HK-2 (cell line): ENCODE measurements around the gene DNAH3.
"Not testable (repeated sequence)": the region's sequence is repeated elsewhere in the genome, so short reads cannot be mapped to it uniquely, and the experiment has no call there.

Source experiments
- DNase-seq: peaks from one replicate; pipeline ENCODE4 v3.0.0-alpha.2; 2018; ENCODE audit not compliant: unreplicated experiment

The DNAH3 gene

GRCh38 chr16:21128991-21129390, 21.7 kb downstream of the DNAH3 start:
- DNase-seq = no peak

- no peak for DNase-seq
Measured at GRCh38 chr16:21126518-21126917, 24.1 kb downstream of the DNAH3 start.

DNA sequence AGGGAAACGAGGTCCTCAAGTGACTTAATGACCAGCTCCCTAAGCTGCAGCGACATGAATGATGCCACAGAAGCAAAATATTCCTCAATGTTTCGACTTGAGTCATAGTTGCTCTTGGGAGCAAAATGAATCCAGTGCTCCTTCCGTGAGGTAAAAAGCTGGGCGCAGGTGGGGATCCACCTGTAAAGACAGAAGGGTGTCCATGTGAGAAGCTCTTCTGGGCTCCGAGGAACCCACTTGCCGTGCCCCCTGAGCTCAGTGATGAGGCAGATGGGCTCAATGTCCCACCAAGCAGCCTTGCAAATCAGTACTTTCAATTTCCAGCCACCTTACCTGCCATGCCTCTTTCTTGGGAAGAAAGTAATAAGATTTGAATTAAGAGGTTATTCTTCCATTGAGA, 25.5 kb downstream of the DNAH3 start:
- DNase-seq = no peak

DNA sequence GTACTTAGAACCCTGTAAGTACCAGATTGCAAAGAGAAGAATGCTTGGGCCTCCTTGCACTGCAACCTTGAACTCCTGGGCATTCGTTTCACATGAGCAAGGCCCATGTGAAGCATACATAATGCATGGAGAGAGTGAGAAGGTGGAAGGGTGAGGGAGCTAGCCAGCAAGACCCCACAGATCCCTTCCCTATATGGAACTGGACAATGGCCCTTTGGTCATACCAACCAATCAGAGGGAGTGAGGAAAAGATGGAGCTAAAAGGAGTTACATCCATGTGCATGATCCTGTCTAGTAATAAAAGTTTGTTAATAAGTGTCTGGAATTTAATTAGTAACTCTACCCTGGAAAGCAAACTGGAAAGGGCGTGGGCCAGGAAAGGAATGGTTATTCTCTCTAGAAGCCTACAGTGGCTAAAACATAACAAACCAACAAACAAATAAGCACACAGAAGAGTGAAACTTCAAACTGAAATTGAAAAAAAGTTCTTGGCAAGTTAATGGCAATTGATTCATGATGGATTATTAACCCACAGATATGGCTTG, 29.6 kb downstream of the DNAH3 start:
- no peak for DNase-seq

- DNase-seq = no peak
Measured at GRCh38 chr16:21117567-21117966, 33.1 kb downstream of the DNAH3 start.

DNA sequence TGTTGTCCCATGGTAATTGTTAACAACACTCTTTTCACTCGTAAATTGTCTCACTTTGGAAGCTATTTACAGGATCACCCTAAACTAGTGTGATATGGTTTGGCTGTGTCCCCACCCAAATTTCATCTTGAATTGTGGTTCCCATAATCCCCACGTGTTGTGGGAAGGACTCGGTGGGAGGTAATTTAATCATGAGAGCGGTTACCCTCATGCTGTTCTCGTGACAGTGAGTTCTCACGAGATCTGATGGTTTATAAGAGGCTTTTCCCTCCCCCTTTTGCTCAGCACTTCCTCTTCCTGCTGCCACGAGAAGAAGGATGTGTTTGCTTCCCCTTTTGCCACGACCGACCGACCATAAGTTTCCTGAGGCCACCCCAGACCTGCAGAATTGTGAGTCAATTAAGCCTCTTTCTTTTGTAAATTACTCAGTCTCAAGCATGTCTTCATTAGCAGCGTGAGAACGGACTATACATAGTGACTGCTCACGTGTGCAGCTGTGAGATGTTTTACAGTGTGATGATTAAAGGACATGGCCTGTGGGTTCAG, 34.4 kb downstream of the DNAH3 start:
- no peak for DNase-seq

DNA sequence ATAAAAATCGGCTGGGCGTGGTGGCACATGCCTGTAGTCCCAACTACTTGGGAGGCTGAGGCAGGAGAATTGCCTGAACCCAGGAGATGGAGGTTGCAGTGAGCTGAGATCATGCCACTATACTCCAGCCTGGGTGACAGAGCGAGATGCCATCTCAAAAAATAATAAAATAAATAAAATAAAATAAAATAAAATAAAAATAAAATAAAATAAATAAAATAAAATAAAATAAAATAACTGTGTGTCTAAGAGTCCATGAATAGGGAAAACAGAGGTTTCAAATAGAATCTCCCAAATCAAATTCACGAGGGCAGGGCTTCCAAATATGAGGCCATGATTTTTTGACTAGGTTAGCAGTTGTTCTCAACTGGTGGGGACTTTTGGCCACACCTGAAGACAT, 35.1 kb downstream of the DNAH3 start:
- not testable (repeated sequence) for DNase-seq

DNA sequence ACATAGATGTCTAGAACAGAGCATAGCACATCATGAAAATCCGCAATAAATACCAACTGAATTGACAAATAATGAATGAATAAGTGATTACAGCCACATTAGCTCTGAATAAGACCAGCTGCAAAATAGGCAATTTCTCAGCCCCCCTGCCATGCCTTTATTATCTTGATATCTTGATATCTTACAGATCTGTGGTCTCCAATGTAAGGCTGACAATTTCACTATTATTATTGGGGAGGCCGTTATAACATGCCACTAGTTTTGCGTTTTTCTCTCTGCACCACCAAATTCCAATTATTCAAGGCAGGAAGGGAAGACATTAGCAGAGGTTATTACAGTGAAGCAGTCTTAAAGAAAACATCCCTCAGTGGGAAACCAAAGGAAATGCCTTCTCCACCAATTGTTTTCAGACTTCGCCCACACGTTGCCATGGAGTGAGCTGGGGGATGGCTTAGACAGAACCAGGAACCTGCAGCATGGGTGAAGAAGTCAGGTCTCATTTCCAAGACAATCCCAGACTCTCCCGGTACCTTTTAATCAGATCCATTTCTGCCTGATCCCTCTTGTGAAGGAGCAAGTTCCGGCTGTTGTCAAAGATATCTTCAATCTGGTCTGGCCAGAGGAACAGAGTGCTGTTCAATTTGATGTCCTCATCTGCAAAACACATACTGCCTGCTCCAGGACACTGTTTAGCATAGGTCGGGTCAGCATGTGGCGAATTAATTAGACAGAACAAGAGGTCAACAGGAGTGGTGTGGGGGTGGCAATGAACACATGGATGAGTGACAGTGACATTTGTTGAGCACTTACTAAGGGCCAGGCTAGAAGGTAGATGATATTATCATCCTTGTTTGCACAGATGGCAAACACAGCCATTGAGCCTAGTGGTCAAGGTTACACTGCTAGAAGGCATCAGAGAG, 46.4 kb downstream of the DNAH3 start:
- no peak for DNase-seq

- no peak for DNase-seq
Measured at GRCh38 chr16:21101631-21102420, 48.8 kb downstream of the DNAH3 start.

DNA sequence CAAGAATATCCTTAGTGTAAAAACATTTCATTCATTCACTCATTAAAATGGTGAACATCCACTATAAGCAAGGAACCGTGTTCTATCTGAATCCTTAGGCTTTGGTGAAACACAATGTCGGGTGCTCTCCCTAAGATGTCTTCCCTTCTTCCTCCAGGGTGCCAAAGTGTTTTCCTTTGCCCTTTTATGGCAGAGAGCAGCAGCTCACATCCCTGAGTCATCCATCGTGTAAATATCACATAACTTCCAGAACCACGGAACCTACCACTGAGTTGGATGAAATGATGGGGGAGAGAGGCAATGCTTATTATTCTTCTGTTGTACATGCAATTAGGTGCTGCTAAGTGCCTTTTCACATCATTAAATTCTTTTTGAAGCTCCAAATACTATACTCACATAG, 50.2 kb downstream of the DNAH3 start:
- peak; percentile 5 for DNase-seq

DNA sequence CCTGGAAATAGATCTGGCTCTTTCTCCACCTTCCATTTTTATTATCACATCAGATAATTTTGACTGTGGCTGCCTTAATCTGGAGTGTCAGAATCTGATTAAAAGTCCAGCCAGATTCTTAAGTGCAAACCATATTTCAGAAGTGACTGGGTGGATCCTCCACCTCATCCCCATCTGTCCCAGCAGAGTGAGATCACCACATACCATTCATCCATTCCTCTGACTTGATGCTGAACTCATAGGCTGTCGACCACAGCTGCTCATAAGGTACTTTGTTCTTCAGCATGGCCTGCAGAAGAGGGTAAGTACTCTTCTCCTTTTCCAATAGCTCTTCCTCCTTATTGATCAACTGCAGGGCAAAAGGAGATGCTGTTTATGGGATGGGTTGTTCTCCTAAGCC, 53.5 kb downstream of the DNAH3 start:
- DNase-seq = no peak

- DNase-seq = not testable (repeated sequence)
Measured at GRCh38 chr16:21094719-21095118, 55.9 kb downstream of the DNAH3 start.

DNA sequence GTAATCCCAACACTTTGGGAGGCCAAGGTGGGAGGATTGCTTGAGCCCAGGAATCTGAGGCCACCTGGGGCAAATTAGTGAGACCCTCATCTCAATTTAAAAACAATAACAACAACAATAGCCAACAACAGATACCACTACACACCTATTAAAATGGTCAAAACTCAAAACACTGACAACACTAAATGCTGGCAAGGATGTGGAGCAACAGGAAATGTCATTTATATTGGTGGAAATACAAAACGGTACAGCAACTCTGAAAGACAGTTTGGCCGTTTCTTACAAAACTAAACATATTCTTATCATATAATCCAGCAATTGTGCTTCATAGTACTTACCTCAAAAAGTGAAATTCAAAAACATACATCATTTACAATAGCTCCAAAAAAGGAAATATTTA, 57.7 kb downstream of the DNAH3 start:
- DNase-seq = no peak

- no peak for DNase-seq
Measured at GRCh38 chr16:21088646-21089538, 61.8 kb downstream of the DNAH3 start.

GRCh38 chr16:21088143-21088542, 62.5 kb downstream of the DNAH3 start:
- no peak for DNase-seq

DNA sequence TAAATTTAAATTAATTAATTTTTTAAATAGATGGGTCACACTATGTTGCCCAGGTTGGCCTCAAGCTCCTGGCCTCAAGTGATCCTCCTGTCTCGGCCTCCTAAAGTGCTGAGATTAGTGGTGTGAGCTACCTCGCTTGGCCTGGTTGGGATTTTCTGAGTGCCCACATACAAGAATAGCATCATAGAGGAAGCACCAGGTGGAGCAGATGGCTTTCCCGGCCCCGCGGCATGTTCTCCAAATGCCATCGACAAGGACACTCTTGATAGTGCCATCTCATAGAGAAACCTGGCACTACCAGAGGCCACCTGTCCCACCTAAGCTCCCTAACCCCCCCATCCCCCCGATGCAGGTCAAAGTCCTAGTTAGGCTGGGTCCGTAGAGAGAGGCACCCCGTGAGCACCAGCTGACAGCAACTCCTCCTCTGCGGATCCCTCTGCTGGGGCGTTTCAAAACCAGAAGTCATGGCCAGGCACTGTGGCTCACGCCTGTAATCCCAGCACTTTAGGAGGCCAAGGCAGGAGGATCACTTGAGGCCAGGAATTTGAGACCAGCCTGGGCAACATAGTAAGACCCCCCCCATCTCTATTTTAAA, 65.9 kb downstream of the DNAH3 start:
- no peak for DNase-seq

DNA sequence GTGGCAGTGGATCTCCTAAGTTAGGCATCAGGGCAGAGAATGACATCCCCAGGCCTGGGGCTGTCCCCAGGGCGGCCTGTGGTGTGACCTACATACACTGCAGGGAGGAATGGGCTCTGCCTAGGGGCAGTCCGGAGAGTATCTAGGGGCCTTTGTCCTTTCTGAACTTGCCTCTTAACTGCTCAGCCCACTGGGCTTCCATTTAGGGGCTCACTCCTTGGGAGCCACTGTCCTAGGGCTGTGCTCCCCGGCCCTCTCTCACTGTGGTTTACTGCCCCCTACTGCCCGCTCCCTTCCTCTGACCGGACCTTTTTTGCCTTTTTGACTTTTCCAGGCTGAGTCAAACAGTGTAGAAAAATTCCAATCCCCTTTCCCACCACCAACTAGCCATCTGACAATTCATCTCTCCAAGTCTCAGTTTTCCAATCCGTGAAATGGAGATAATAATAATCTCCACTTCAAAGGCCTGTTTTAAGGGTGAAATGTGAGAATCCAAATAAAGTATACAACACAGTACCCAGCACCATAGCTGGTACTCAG, 66.8 kb downstream of the DNAH3 start:
- peak; percentile 30 for DNase-seq

GRCh38 chr16:21081329-21081728, 69.3 kb downstream of the DNAH3 start:
- DNase-seq = no peak

- DNase-seq = no peak
Measured at GRCh38 chr16:21078563-21078962, 72.1 kb downstream of the DNAH3 start.

GRCh38 chr16:21076186-21076883, 74.3 kb downstream of the DNAH3 start:
- DNase-seq = no peak
